ENCODE measurements around the gene ADH6.

Gene ADH6

DNA sequence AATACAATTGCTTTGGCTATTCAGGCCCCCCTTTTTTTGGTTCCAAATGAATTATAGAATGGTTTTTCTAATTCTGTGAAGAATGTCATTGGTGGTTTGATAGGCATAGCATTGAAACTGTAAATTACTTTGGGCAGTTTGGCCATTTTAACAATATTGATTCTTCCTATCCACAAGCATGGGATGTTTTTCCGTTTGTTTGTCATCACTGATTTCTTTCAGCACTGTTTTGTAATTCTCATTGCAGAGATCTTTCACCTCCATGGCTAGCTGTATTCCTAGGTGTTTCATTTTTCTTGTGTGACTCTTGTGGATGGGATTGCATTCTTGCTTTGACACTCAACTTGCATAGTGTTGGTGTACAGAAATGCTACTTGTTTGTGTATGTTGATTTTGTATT is 33.0 kb downstream of the ADH6 start:
- DNase-seq (ENCODE audit: low read depth) = no peak
- no peak overlapping the region for H3K4me3 ChIP-seq (ENCODE audit: low read length)
- TF ChIP-seq, protein P1, sequence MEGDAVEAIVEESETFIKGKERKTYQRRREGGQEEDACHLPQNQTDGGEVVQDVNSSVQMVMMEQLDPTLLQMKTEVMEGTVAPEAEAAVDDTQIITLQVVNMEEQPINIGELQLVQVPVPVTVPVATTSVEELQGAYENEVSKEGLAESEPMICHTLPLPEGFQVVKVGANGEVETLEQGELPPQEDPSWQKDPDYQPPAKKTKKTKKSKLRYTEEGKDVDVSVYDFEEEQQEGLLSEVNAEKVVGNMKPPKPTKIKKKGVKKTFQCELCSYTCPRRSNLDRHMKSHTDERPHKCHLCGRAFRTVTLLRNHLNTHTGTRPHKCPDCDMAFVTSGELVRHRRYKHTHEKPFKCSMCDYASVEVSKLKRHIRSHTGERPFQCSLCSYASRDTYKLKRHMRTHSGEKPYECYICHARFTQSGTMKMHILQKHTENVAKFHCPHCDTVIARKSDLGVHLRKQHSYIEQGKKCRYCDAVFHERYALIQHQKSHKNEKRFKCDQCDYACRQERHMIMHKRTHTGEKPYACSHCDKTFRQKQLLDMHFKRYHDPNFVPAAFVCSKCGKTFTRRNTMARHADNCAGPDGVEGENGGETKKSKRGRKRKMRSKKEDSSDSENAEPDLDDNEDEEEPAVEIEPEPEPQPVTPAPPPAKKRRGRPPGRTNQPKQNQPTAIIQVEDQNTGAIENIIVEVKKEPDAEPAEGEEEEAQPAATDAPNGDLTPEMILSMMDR (conservative IDR thresholded peaks at IDR 0.05; ENCODE audit: low read depth, low read length) = no peak

DNA sequence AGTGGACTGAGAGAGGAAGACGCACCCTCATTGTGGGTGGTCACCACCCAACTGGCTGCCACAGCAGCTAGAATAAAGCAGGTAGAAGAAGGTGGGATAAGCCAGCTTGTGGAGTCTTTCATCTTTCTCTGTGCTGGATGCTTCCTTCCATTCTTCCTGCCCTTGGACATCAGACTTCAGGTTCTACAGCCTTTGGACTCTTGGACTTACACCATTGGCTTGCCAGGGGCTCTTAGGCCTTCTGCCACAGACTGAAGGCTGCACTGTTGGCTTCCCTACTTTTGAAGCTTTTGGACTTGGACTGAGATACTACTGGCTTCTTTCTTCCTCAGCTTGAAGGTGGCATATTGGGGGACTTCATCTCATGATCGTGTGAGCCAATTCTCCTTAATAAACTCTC is 33.5 kb downstream of the ADH6 start:
- TF ChIP-seq, protein P1 (conservative IDR thresholded peaks at IDR 0.05; ENCODE audit: low read depth, low read length) = no peak
- DNase-seq (ENCODE audit: low read depth) = no peak
- H3K4me3 ChIP-seq (ENCODE audit: low read length) = no peak overlapping the region

DNA sequence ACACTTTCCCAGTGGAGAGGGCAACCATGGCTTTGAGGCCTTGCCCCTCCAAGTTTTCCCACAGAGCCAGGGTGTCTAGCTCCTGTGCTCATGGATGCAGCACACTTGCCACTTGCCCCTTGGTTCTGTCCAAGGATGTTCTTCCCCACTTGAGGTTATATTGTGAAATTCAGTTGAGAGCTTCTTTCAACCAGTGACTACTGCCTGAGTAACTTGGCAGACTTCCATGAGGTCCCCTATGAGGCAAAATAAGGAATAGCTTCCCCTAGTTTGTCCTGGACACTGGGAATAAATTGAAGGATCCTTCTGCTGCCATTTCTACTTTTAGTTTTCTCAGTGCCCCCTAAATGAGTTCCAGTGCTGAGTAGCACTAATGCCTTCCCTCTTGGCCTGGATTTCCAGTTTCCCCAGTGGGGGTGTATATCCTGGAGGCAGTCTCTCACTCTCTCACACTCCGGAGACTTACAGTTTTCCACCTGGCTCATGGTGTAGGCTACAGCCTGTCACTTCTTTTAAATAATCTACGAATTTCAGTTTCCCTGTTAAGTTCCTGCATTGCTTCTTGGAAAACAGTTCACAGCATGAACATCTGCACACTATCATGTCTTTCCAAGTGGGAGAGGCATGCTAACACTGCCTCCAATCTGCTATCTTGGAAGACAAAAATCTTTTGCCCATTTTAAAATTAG is 38.5 kb downstream of the ADH6 start:
- no peak for DNase-seq (ENCODE audit: low read depth)
- TF ChIP-seq, protein P1 (conservative IDR thresholded peaks at IDR 0.05; ENCODE audit: low read depth, low read length) = no peak
- H3K4me3 ChIP-seq (ENCODE audit: low read length) = no peak overlapping the region

DNA sequence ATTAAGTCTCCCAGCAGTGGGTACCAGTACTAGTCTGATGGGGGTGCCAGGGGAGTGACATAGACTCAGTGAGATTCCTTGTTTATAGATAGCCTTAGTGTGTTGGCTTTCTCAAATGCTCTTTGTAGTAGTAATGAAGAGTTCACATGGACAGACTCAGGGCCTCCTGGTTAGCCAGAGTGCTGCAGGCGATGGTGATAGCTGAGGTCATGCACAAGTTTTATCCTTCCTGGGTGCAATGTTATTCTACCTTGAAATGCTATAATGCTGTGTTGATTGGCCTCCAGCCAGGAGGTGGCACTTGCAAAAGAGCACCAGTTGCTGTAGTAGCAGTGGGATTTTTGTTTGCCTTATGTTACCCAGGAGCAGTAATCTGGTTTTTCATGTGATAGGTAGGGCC is 39.4 kb downstream of the ADH6 start:
- no peak overlapping the region for H3K4me3 ChIP-seq (ENCODE audit: low read length)
- no peak for DNase-seq (ENCODE audit: low read depth)
- TF ChIP-seq, protein P1 (conservative IDR thresholded peaks at IDR 0.05; ENCODE audit: low read depth, low read length) = no peak

DNA sequence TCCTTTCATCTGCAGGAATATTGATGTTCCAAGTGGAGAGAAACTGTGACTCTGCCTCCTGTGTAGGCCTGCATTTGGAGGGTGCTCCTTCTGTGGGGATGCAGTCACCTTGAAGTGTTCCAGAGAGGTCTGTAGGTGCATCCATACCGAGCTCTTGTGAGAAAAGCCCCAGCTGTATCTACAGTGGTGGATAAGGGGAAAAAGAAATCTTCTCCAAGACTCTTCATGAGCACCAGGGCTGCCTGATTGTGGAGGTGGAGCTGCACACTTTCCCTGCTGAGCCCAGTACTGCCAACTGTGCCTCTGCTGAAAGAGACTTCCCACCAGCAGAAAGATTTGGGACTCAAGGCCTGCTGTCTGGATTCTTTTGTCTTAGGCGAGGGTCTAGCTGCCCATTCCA is 39.9 kb downstream of the ADH6 start:
- no peak overlapping the region for H3K4me3 ChIP-seq (ENCODE audit: low read length)
- DNase-seq (ENCODE audit: low read depth) = no peak
- TF ChIP-seq, protein P1 (conservative IDR thresholded peaks at IDR 0.05; ENCODE audit: low read depth, low read length) = no peak

DNA sequence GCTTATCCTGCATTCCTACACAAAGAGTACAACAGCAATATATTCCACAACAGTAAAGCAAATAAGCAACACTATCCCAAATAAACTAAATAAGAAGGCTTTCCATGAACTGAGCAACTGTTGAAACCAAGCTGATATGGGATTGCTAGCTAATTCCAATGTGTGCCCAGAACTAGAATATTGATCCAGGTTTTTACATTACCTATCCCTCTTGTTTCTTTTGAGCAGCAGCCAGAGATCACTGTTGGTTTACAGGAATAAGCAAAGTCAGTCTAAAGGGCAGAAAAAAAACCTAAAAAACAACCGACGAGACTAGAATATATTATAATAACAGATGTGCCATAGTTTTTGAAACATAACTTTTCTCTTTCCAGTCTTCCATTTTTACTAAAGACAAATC is 52.5 kb downstream of the ADH6 start:
- TF ChIP-seq, protein P1 (conservative IDR thresholded peaks at IDR 0.05; ENCODE audit: low read depth, low read length) = no peak

GRCh38 chr4:99165978-99166377 is 53.1 kb downstream of the ADH6 start:
- DNase-seq (ENCODE audit: low read depth) = no peak
- TF ChIP-seq, protein P1 (conservative IDR thresholded peaks at IDR 0.05; ENCODE audit: low read depth, low read length) = no peak
- H3K4me3 ChIP-seq (ENCODE audit: low read length) = no peak overlapping the region

More for the DNA sequence above, 52.5 kb downstream of the ADH6 start:
- H3K4me3 ChIP-seq (ENCODE audit: low read length) = no peak overlapping the region
- no peak for DNase-seq (ENCODE audit: low read depth)

Measured in retinal pigment epithelial cell (primary cell).